DND-41 (cell line): Measurements from ENCODE around the gene STAG3.
"Not testable (repeated sequence)": the region's sequence is repeated elsewhere in the genome, so short reads cannot be mapped to it uniquely, and the experiment has no call there.

Experiments
- ATAC-seq: fragments of 200-7000 bp; cut with Tn5 transposase; 3 replicates; pipeline ENCODE4 v1.9.1; 2021; ENCODE audit warnings: low read depth; ENCODE audit not compliant: insufficient read depth
- DNase-seq: peaks from one replicate; pipeline ENCODE4 v3.0.0-alpha.2; 2020
- H2AFZ ChIP-seq: 2 replicates; pipeline ENCODE4 v1.6.0; 2012; ENCODE audit warnings: low read depth, low read length
- H3K27ac ChIP-seq: 2 replicates; pipeline ENCODE4 v1.5.1; 2012; ENCODE audit warnings: low read length, inconsistent platforms
- H3K27me3 ChIP-seq: fragments of 200-600 bp; sonication (generic); 2 replicates; pipeline ENCODE4 v1.6.0; 2012; ENCODE audit warnings: low read length, mild to moderate bottlenecking, inconsistent platforms; ENCODE audit not compliant: insufficient read depth, poor library complexity
- H3K36me3 ChIP-seq: 2 replicates; pipeline ENCODE4 v1.5.1; 2012; ENCODE audit warnings: low read length, inconsistent platforms; ENCODE audit not compliant: insufficient read depth
- H3K4me1 ChIP-seq: 2 replicates; pipeline ENCODE4 v1.5.1; 2012; ENCODE audit warnings: mild to moderate bottlenecking, low read length; ENCODE audit not compliant: insufficient read depth
- H3K4me2 ChIP-seq: 2 replicates; pipeline ENCODE4 v1.6.0; 2012; ENCODE audit warnings: mild to moderate bottlenecking, moderate library complexity, low read length, inconsistent platforms; ENCODE audit not compliant: insufficient read depth
- H3K4me3 ChIP-seq, 2 experiments: fragments of 200-600 bp in 1 of 2; shearing (Covaris generic) in 1 of 2; 2 replicates each; pipeline ENCODE4 v1.5.1; 2012 to 2016; ENCODE audit warnings: inconsistent platforms in 2 of 2, low read length in 2 of 2, mild to moderate bottlenecking in 2 of 2, low read depth in 1 of 2, moderate library complexity in 1 of 2
- H3K79me2 ChIP-seq: 2 replicates; pipeline ENCODE4 v1.6.0; 2012; ENCODE audit warnings: low read length, inconsistent platforms; ENCODE audit not compliant: insufficient read depth
- H3K9ac ChIP-seq: 2 replicates; pipeline ENCODE4 v1.6.0; 2012; ENCODE audit warnings: low read depth, mild to moderate bottlenecking, inconsistent platforms, low read length, moderate library complexity
- H3K9me3 ChIP-seq: 2 replicates; pipeline ENCODE4 v1.5.1; 2012; ENCODE audit warnings: low read length, moderate library complexity, mild to moderate bottlenecking, inconsistent platforms; ENCODE audit not compliant: insufficient read depth, severe bottlenecking
- H4K20me1 ChIP-seq: 2 replicates; pipeline ENCODE4 v1.6.0; 2012; ENCODE audit warnings: low read length; ENCODE audit not compliant: insufficient read depth
- EZH2 ChIP-seq: IDR thresholded peaks from 3 replicates; pipeline ENCODE4 v1.6.1; 2012; ENCODE audit warnings: borderline replicate concordance, low read depth, mild to moderate bottlenecking, moderate library complexity, low read length, inconsistent platforms; ENCODE audit not compliant: severe bottlenecking
- TF ChIP-seq, protein P1 (sequence below): IDR thresholded peaks from 2 replicates; pipeline ENCODE4 v1.5.1; 2012; ENCODE audit warnings: borderline replicate concordance, low read length, moderate library complexity, mild to moderate bottlenecking; ENCODE audit not compliant: poor library complexity, severe bottlenecking; ENCODE audit errors: extremely low read depth

The STAG3 gene

DNA sequence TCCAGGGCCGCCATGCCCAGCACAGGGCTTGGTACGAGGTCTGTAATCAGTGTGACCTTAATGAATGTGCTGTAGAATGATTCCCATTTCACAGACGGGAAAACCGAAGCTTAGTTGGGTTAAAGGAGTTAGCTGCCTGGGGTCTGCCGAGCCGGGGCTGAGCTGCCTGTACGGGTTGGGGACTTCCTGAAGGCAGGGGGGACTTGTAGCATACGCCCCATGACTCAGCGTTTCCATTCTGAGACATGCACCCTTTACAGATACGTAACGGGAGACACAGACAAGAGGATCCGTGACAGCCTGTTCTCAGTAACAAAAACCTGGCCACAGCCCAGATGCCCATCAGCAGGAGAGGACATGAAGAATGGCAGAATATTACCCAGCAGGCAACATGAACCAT lies 65.7 kb downstream of the STAG3 start:
- H3K9ac ChIP-seq, DNase-seq, H3K4me3 ChIP-seq, H3K9me3 ChIP-seq, H3K27me3 ChIP-seq, H2AFZ ChIP-seq, H3K4me2 ChIP-seq, H3K36me3 ChIP-seq, ATAC-seq, H3K4me1 ChIP-seq, H3K27ac ChIP-seq: not testable (repeated sequence)
- Histone ChIP-seq H3K79me2 (peaks cover 37% of the 10 kb centered on the region), H4K20me1 (peaks cover 10% of the 10 kb centered on the region)

DNA sequence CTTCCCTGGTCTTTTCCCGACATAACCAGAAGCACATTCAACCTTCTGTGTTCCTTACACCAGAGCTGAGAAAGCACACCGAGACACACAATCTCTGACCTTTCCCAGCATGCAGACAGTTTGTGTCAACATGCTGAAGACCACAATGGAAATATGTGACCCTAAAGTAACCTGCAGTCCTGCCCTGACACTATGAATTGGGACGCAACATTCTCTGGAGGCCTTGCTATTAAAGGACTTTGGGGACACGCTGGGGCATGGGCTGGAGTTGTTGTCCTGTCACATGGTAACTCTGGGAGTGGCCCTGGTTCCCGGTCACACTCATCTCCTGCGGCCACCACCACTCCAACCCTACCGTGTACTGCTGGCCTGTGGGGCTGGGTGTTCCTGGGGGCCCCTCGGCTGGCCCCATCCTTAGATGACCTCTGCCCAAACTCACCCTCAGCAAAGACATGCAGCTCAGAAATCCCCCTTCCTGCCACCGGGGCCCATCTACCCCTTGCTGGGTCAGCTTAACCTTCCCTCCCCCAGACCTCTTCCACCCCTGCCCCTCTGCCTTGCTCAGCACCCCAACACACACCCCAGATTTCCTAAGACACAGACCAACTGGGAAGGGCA lies 67.4 kb downstream of the STAG3 start:
- not testable (repeated sequence) for H3K9me3 ChIP-seq, H3K4me3 ChIP-seq, H3K4me2 ChIP-seq, H3K27me3 ChIP-seq, ATAC-seq, H3K4me1 ChIP-seq, H3K9ac ChIP-seq, H4K20me1 ChIP-seq, DNase-seq, H3K36me3 ChIP-seq, H3K27ac ChIP-seq, H2AFZ ChIP-seq
- H3K79me2 ChIP-seq, result peaks cover 37% of the 10 kb centered on the region

DNA sequence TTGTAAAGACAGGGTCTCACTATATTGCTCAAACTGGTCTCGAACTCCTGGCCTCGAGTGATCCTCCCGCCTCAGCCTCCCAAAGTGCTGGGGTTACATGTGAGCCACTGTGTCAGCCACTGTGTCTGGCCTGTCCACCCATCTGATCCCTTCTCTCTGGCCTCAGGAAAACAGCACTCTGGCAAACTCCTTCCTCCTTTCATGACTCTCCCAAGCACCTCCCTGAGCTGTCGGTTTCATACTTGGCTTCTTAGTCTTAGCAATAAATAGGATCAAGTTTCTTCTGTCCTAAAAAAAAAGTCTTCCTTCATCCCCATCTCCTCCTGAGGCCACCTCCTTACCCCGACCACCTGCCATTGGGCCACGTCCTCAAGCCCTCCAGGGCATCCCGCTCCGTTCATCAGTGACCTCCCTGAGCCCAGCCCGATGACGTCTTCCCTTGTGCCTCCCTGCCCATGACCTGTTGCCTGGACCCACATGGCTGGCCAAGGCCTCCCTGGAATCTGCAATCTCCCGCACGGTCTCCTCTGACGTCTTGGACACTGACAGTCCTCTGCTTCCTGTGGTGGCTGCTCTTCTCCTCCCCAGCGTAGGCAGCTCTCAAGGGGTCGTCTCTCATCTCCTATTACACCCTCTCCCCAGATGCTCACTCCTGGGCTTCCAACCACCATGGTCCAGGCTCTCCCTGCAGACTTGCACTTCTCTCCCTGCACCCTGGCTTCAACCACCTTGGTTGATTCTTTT lies 68.6 kb downstream of the STAG3 start:
- H3K36me3 ChIP-seq, H3K9me3 ChIP-seq, DNase-seq, H3K4me3 ChIP-seq, ATAC-seq, H2AFZ ChIP-seq, H3K9ac ChIP-seq, H3K27me3 ChIP-seq, H3K4me2 ChIP-seq, H3K4me1 ChIP-seq, H3K27ac ChIP-seq, H4K20me1 ChIP-seq: not testable (repeated sequence)
- H3K79me2 ChIP-seq, result peaks cover 33% of the 10 kb centered on the region

DNA sequence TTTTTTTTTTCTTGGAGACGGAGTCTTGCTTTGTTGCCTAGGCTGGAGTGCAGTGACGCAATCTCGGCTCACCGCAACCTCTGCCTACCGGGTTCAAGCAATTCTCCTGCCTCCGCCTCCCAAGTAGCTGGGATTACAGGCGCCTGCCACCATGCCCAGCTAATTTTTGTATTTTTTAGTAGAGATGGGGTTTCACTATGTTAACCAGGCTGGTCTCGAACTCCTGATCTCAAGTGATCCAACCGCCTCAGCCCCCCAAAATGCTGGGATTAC lies 69.1 kb downstream of the STAG3 start:
- not testable (repeated sequence) for H3K9me3 ChIP-seq, H3K36me3 ChIP-seq, H3K4me1 ChIP-seq, ATAC-seq, H3K9ac ChIP-seq, H3K4me2 ChIP-seq, H2AFZ ChIP-seq, H3K27me3 ChIP-seq, H3K27ac ChIP-seq, H3K4me3 ChIP-seq, DNase-seq, H4K20me1 ChIP-seq
- peaks cover 33% of the 10 kb centered on the region for H3K79me2 ChIP-seq

DNA sequence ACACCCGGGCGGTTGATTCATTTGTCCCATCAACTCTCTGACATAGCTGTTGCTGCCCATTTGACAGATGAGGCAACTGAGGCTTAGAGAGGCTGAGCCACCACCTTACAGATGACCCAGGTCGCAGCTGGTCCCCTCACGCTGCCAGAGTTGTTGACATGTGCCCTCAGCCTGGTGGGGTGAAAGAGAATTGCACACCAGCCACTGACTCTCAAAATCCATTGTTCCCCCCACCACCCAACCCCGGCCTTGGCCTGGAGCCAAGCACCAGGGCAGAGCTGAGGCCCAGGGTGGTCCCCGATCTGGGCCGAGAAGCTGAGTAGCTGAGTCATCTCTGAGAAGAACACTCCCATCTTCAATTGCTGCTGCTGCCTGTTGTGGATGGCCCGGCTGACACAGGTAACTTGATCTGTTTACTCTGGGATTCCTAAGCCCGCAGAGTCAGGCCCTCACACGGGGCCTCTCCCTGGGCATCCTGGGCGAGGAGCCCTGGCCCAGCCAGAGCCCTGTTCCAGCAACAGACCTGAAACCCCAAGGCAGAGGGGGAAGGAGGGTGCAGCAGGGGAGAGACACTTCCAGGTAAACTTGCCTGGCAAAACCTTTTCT lies 69.5 kb downstream of the STAG3 start:
- no peak overlapping the region for H3K27ac ChIP-seq
- DNase-seq (peak; percentile 21), ATAC-seq (no peak)
- no peaks in the 10 kb centered on the region for H3K27me3 ChIP-seq
- no peaks in the 10 kb centered on the region for H3K9me3 ChIP-seq
- H4K20me1 ChIP-seq, result peaks cover 8% of the 10 kb centered on the region; the same call in 1 of the 2 replicates
- H2AFZ ChIP-seq, result no peak overlapping the region
- H3K79me2 ChIP-seq, result peaks cover 33% of the 10 kb centered on the region
- no peaks in the 10 kb centered on the region for H3K36me3 ChIP-seq
- TF ChIP-seq, protein P1, sequence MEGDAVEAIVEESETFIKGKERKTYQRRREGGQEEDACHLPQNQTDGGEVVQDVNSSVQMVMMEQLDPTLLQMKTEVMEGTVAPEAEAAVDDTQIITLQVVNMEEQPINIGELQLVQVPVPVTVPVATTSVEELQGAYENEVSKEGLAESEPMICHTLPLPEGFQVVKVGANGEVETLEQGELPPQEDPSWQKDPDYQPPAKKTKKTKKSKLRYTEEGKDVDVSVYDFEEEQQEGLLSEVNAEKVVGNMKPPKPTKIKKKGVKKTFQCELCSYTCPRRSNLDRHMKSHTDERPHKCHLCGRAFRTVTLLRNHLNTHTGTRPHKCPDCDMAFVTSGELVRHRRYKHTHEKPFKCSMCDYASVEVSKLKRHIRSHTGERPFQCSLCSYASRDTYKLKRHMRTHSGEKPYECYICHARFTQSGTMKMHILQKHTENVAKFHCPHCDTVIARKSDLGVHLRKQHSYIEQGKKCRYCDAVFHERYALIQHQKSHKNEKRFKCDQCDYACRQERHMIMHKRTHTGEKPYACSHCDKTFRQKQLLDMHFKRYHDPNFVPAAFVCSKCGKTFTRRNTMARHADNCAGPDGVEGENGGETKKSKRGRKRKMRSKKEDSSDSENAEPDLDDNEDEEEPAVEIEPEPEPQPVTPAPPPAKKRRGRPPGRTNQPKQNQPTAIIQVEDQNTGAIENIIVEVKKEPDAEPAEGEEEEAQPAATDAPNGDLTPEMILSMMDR, result no peak
- TF ChIP-seq EZH2, result no peak
- H3K4me1 ChIP-seq, result no peaks in the 10 kb centered on the region
- no peak overlapping the region for H3K9ac ChIP-seq
- H3K4me2 ChIP-seq, result no peak overlapping the region
- H3K4me3 ChIP-seq, result no peak overlapping the region
